Fibroblast of pulmonary artery (primary cell): Measurements from ENCODE around the gene WDR26.
"Not testable (repeated sequence)": the region's sequence is repeated elsewhere in the genome, so short reads cannot be mapped to it uniquely, and the experiment has no call there.

ENCODE experiments used
- DNase-seq: peaks from one replicate; pipeline ENCODE4 v3.0.0-alpha.2; 2010; ENCODE audit warnings: low read depth
- H3K4me3 ChIP-seq: replicated peaks from 2 replicates; pipeline ENCODE4 v1.5.1; 2011; ENCODE audit warnings: low read depth, mild to moderate bottlenecking, control low read depth, low read length, moderate library complexity
- CTCF ChIP-seq: IDR thresholded peaks from 2 replicates; pipeline ENCODE4 v1.5.1; 2011; ENCODE audit warnings: mild to moderate bottlenecking, control low read depth, low read length, inconsistent platforms; ENCODE audit errors: missing control alignments

Gene WDR26

GRCh38 chr1:224429616-224430326 is 4.8 kb downstream of the WDR26 start:
- TF ChIP-seq CTCF, result no peak
- DNase-seq, result no peak
- H3K4me3 ChIP-seq, result no peak overlapping the region

GRCh38 chr1:224428713-224429112 is 5.9 kb downstream of the WDR26 start:
- H3K4me3 ChIP-seq, DNase-seq: not testable (repeated sequence)

GRCh38 chr1:224427346-224427745 is 7.3 kb downstream of the WDR26 start:
- H3K4me3 ChIP-seq, result no peak overlapping the region
- peak; percentile 72 for DNase-seq
- TF ChIP-seq CTCF, result no peak

- DNase-seq, H3K4me3 ChIP-seq: not testable (repeated sequence)
Measured at GRCh38 chr1:224426869-224427268, 7.7 kb downstream of the WDR26 start.

- H3K4me3 ChIP-seq, result no peak overlapping the region
- no peak for TF ChIP-seq CTCF
Measured at GRCh38 chr1:224425279-224425884, 9.2 kb downstream of the WDR26 start.

GRCh38 chr1:224420106-224420505 is 14.5 kb downstream of the WDR26 start:
- DNase-seq, result no peak
- no peak overlapping the region for H3K4me3 ChIP-seq
- no peak for TF ChIP-seq CTCF

More at GRCh38 chr1:224425279-224425884, 9.2 kb downstream of the WDR26 start:
- DNase-seq, result no peak

- TF ChIP-seq CTCF, result no peak
- no peak overlapping the region for H3K4me3 ChIP-seq
- no peak for DNase-seq
Measured at GRCh38 chr1:224411766-224412165, 22.8 kb downstream of the WDR26 start.

GRCh38 chr1:224408294-224408590 is 26.4 kb downstream of the WDR26 start:
- no peak overlapping the region for H3K4me3 ChIP-seq
- no peak for TF ChIP-seq CTCF
- no peak for DNase-seq
